Trophoblast cell (in vitro differentiated cells and primary cell): ENCODE measurements around the gene UBR4.
A peak's percentile ranks its signal among the peaks of the same experiment; 100 is the strongest.

Source experiments
- DNase-seq, 2 donors: peaks; one replicate each; pipeline ENCODE4 v3.0.0-alpha.2; 2016
- H2AFZ ChIP-seq: 2 replicates; pipeline ENCODE4 v1.6.1; 2013; ENCODE audit warnings: low read length, moderate library complexity, mild to moderate bottlenecking; ENCODE audit not compliant: insufficient read depth, poor library complexity
- H2AK5ac ChIP-seq: 2 replicates; pipeline ENCODE4 v1.6.1; 2013; ENCODE audit warnings: mild to moderate bottlenecking, low read length
- H2BK120ac ChIP-seq: 2 replicates; pipeline ENCODE4 v1.6.1; 2013; ENCODE audit warnings: low read length, mild to moderate bottlenecking, moderate library complexity; ENCODE audit not compliant: insufficient read depth, poor library complexity
- H2BK12ac ChIP-seq: 2 replicates; pipeline ENCODE4 v1.6.1; 2013; ENCODE audit warnings: mild to moderate bottlenecking, low read length, moderate library complexity
- H2BK5ac ChIP-seq: 2 replicates; pipeline ENCODE4 v1.6.1; 2013; ENCODE audit warnings: low read length, low read depth, moderate library complexity, mild to moderate bottlenecking; ENCODE audit not compliant: poor library complexity
- H3K14ac ChIP-seq: 2 replicates; pipeline ENCODE4 v1.6.1; 2013; ENCODE audit warnings: mild to moderate bottlenecking, low read length
- H3K18ac ChIP-seq: 2 replicates; pipeline ENCODE4 v1.6.1; 2013; ENCODE audit warnings: mild to moderate bottlenecking, low read length
- H3K23ac ChIP-seq: 2 replicates; pipeline ENCODE4 v1.6.1; 2013; ENCODE audit warnings: low read length
- H3K27ac ChIP-seq: 2 replicates; pipeline ENCODE4 v1.5.1; 2013; ENCODE audit warnings: low read depth, mild to moderate bottlenecking, inconsistent platforms, low read length, moderate library complexity
- H3K27me3 ChIP-seq: 2 replicates; pipeline ENCODE4 v1.6.1; 2013; ENCODE audit warnings: inconsistent platforms, mild to moderate bottlenecking, low read length, moderate library complexity; ENCODE audit not compliant: insufficient read depth
- H3K36me3 ChIP-seq, 2 experiments: 1 replicate in 1 of 2; 2 replicates in 1 of 2; pipeline ENCODE4 v1.6.1; 2013; ENCODE audit warnings: low read length in 2 of 2, mild to moderate bottlenecking in 2 of 2, moderate library complexity in 1 of 2; ENCODE audit not compliant: insufficient read depth in 2 of 2, control insufficient read depth in 1 of 2
- H3K4ac ChIP-seq: 2 replicates; pipeline ENCODE4 v1.6.1; 2013; ENCODE audit warnings: low read depth, mild to moderate bottlenecking, low read length, moderate library complexity
- H3K4me1 ChIP-seq, 2 experiments: 1 replicate in 1 of 2; 2 replicates in 1 of 2; pipeline ENCODE4 v1.6.1; 2013; ENCODE audit warnings: low read length in 2 of 2, mild to moderate bottlenecking in 2 of 2, moderate library complexity in 1 of 2; ENCODE audit not compliant: insufficient read depth in 2 of 2, control insufficient read depth in 1 of 2
- H3K4me2 ChIP-seq: 2 replicates; pipeline ENCODE4 v1.6.1; 2013; ENCODE audit warnings: inconsistent platforms, mild to moderate bottlenecking, low read length, moderate library complexity
- H3K4me3 ChIP-seq: 2 replicates; pipeline ENCODE4 v1.5.1; 2013; ENCODE audit warnings: mild to moderate bottlenecking, low read depth, low read length, inconsistent platforms
- H3K79me1 ChIP-seq: one replicate; pipeline ENCODE4 v1.6.1; 2013; ENCODE audit warnings: low read length
- H3K79me2 ChIP-seq: 2 replicates; pipeline ENCODE4 v1.6.1; 2013; ENCODE audit warnings: low read length, mild to moderate bottlenecking; ENCODE audit not compliant: control insufficient read depth, insufficient read depth, poor library complexity
- H3K9ac ChIP-seq: 2 replicates; pipeline ENCODE4 v1.6.1; 2013; ENCODE audit warnings: mild to moderate bottlenecking, low read length
- H3K9me3 ChIP-seq: 2 replicates; pipeline ENCODE4 v1.6.1; 2013; ENCODE audit warnings: low read depth, mild to moderate bottlenecking, control low read depth, inconsistent platforms, low read length; ENCODE audit not compliant: insufficient read depth
- H4K12ac ChIP-seq: 2 replicates; pipeline ENCODE4 v1.6.1; 2013; ENCODE audit warnings: low read depth, mild to moderate bottlenecking, low read length, moderate library complexity
- H4K8ac ChIP-seq: 2 replicates; pipeline ENCODE4 v1.6.1; 2013; ENCODE audit warnings: low read depth, mild to moderate bottlenecking, low read length, moderate library complexity
- H4K91ac ChIP-seq: one replicate; pipeline ENCODE4 v1.6.1; 2013; ENCODE audit warnings: low read depth, mild to moderate bottlenecking, low read length, moderate library complexity
- WGBS: extraction: QIAGEN DNeasy Blood & Tissue Kit; methylation state at CpG from one replicate; pipeline ENCODE4 v1.1.7; 2013; ENCODE audit warnings: missing lambda C conversion rate; ENCODE audit not compliant: insufficient read length, insufficient coverage; ENCODE audit errors: extremely low coverage; 5-methylcytosine and 5-hydroxymethylcytosine counted together

The UBR4 gene

GRCh38 chr1:19169642-19170041, 40.4 kb downstream of the UBR4 start:
- no peaks in the 10 kb centered on the region for H3K9me3 ChIP-seq
- WGBS, result no CpG with 5 or more reads among the region's 2 CpGs
- no peak overlapping the region for H3K27ac ChIP-seq
- H3K27me3 ChIP-seq, result no peaks in the 10 kb centered on the region
- H2BK120ac ChIP-seq, result no peak overlapping the region
- H4K8ac ChIP-seq, result no peak overlapping the region
- H3K79me2 ChIP-seq, result no peaks in the 10 kb centered on the region
- H3K14ac ChIP-seq, result no peak overlapping the region
- no peak for DNase-seq
- no peak overlapping the region for H3K4ac ChIP-seq
- H2BK12ac ChIP-seq, result no peak overlapping the region
- H3K4me3 ChIP-seq, result no peak overlapping the region
- H3K4me2 ChIP-seq, result no peak overlapping the region
- peaks cover 3 to 9% of the 10 kb centered on the region in 2 experiments for H3K4me1 ChIP-seq
- peaks cover 6% of the 10 kb centered on the region for H3K79me1 ChIP-seq
- H4K91ac ChIP-seq, result no peak overlapping the region
- no peak overlapping the region for H2AK5ac ChIP-seq
- H3K18ac ChIP-seq, result no peak overlapping the region
- H3K36me3 ChIP-seq, result peaks cover 21 to 47% of the 10 kb centered on the region in 2 experiments
- H2BK5ac ChIP-seq, result no peak overlapping the region
- H3K9ac ChIP-seq, result no peak overlapping the region
- H2AFZ ChIP-seq, result no peak overlapping the region
- no peak overlapping the region for H4K12ac ChIP-seq
- H3K23ac ChIP-seq, result no peak overlapping the region

GRCh38 chr1:19167140-19167539, 42.9 kb downstream of the UBR4 start:
- Histone ChIP-seq H2AK5ac (no peak overlapping the region), H3K18ac (no peak overlapping the region), H4K91ac (no peak overlapping the region), H2BK5ac (no peak overlapping the region), H2AFZ (no peak overlapping the region), H3K4me1 (peaks cover 6 to 19% of the 10 kb centered on the region in 2 experiments), H3K23ac (no peak overlapping the region), H3K4ac (no peak overlapping the region), H3K79me1 (peaks cover 9% of the 10 kb centered on the region), H3K79me2 (no peaks in the 10 kb centered on the region), H3K27ac (no peak overlapping the region), H3K27me3 (no peaks in the 10 kb centered on the region), H3K14ac (no peak overlapping the region), H2BK120ac (no peak overlapping the region), H2BK12ac (no peak overlapping the region), H3K36me3 (peaks cover 21 to 45% of the 10 kb centered on the region in 2 experiments), H3K4me2 (no peak overlapping the region), H4K12ac (no peak overlapping the region), H3K9me3 (no peaks in the 10 kb centered on the region), H3K4me3 (no peak overlapping the region), H3K9ac (no peak overlapping the region), H4K8ac (no peak overlapping the region)
- DNase-seq, result no peak
- WGBS, result no CpG with 5 or more reads among the region's 6 CpGs

GRCh38 chr1:19166066-19166465, 44.0 kb downstream of the UBR4 start:
- H3K9me3 ChIP-seq, result no peaks in the 10 kb centered on the region
- H3K4me1 ChIP-seq, result peaks cover 6 to 19% of the 10 kb centered on the region in 2 experiments
- no peak overlapping the region for H3K14ac ChIP-seq
- no peak overlapping the region for H2AFZ ChIP-seq
- H2AK5ac ChIP-seq, result no peak overlapping the region
- H2BK12ac ChIP-seq, result no peak overlapping the region
- no peak overlapping the region for H4K91ac ChIP-seq
- no peak overlapping the region for H2BK120ac ChIP-seq
- H3K9ac ChIP-seq, result no peak overlapping the region
- no peak overlapping the region for H2BK5ac ChIP-seq
- H3K27ac ChIP-seq, result no peak overlapping the region
- DNase-seq, result no peak
- H3K23ac ChIP-seq, result no peak overlapping the region
- H3K79me1 ChIP-seq, result peaks cover 9% of the 10 kb centered on the region
- H3K36me3 ChIP-seq, result peaks cover 23 to 47% of the 10 kb centered on the region in 2 experiments
- H4K8ac ChIP-seq, result no peak overlapping the region
- no peak overlapping the region for H4K12ac ChIP-seq
- H3K27me3 ChIP-seq, result no peaks in the 10 kb centered on the region
- WGBS, result no CpG with 5 or more reads among the region's 3 CpGs
- no peak overlapping the region for H3K4me3 ChIP-seq
- H3K4me2 ChIP-seq, result no peak overlapping the region
- no peaks in the 10 kb centered on the region for H3K79me2 ChIP-seq
- no peak overlapping the region for H3K18ac ChIP-seq
- no peak overlapping the region for H3K4ac ChIP-seq

- Histone ChIP-seq H3K9ac (no peak overlapping the region), H2AFZ (no peak overlapping the region), H3K23ac (no peak overlapping the region), H3K4me1 (peaks cover 6 to 19% of the 10 kb centered on the region in 2 experiments), H3K79me2 (no peaks in the 10 kb centered on the region), H3K4me3 (no peak overlapping the region), H3K27ac (peak overlapping the region; percentile 75), H2BK120ac (no peak overlapping the region), H3K27me3 (no peaks in the 10 kb centered on the region), H3K36me3 (peaks cover 27 to 48% of the 10 kb centered on the region in 2 experiments), H3K18ac (no peak overlapping the region), H2BK5ac (peak overlapping the region; percentile 29), H2BK12ac (no peak overlapping the region), H3K9me3 (no peaks in the 10 kb centered on the region), H3K79me1 (peaks cover 9% of the 10 kb centered on the region), H3K4me2 (no peak overlapping the region), H4K91ac (no peak overlapping the region), H3K14ac (no peak overlapping the region), H3K4ac (no peak overlapping the region), H2AK5ac (no peak overlapping the region), H4K8ac (no peak overlapping the region), H4K12ac (no peak overlapping the region)
- no CpG with 5 or more reads among the region's 3 CpGs for WGBS
- peak; percentile 27 to 49 for DNase-seq
Observed at GRCh38 chr1:19165501-19165900, 44.6 kb downstream of the UBR4 start.
